DOHH2 (cell line): Measurements from ENCODE around the gene UBE2V1.
"Not testable (repeated sequence)": the region's sequence is repeated elsewhere in the genome, so short reads cannot be mapped to it uniquely, and the experiment has no call there.

Source experiments
- H3F3A ChIP-seq: fragments of 200-600 bp; sonication (generic), shearing (Covaris generic); 2 replicates; pipeline ENCODE4 v1.6.0; 2016; ENCODE audit warnings: antibody characterized with exemption, mild to moderate bottlenecking; ENCODE audit not compliant: control insufficient read depth, insufficient read depth
- H3K27ac ChIP-seq: fragments of 200-600 bp; sonication (generic); 2 replicates; pipeline ENCODE4 v1.5.1; 2014; ENCODE audit warnings: low read depth, mild to moderate bottlenecking, low read length, moderate library complexity
- H3K27me3 ChIP-seq: fragments of 200-600 bp; sonication (generic); 2 replicates; pipeline ENCODE4 v1.6.1; 2014; ENCODE audit warnings: mild to moderate bottlenecking, low read length, mixed read lengths; ENCODE audit not compliant: control insufficient read depth
- H3K36me3 ChIP-seq: fragments of 200-600 bp; sonication (generic); 2 replicates; pipeline ENCODE4 v1.6.1; 2014; ENCODE audit warnings: mild to moderate bottlenecking, low read length, moderate library complexity, mixed read lengths; ENCODE audit not compliant: control insufficient read depth
- H3K4me1 ChIP-seq: fragments of 200-600 bp; sonication (generic); 2 replicates; pipeline ENCODE4 v1.6.1; 2014; ENCODE audit warnings: mild to moderate bottlenecking, low read length, mixed read lengths; ENCODE audit not compliant: control insufficient read depth
- H3K4me2 ChIP-seq: fragments of 200-600 bp; sonication (generic); 2 replicates; pipeline ENCODE4 v1.6.0; 2014; ENCODE audit warnings: mild to moderate bottlenecking, low read length, moderate library complexity
- H3K4me3 ChIP-seq: fragments of 200-600 bp; sonication (generic); 2 replicates; pipeline ENCODE4 v1.5.1; 2014; ENCODE audit warnings: mild to moderate bottlenecking, low read length, mixed read lengths
- H3K79me2 ChIP-seq: fragments of 200-600 bp; sonication (generic); 2 replicates; pipeline ENCODE4 v1.6.1; 2014; ENCODE audit warnings: mild to moderate bottlenecking, low read length, mixed read lengths; ENCODE audit not compliant: control insufficient read depth
- H3K9me2 ChIP-seq: fragments of 200-600 bp; sonication (generic); replicated peaks from 2 replicates; pipeline ENCODE4 v1.6.1; 2014; ENCODE audit warnings: mild to moderate bottlenecking, low read length, mixed read lengths; ENCODE audit not compliant: control insufficient read depth
- H3K9me3 ChIP-seq: fragments of 200-600 bp; sonication (generic); 2 replicates; pipeline ENCODE4 v1.6.1; 2014; ENCODE audit warnings: antibody characterized with exemption, low read length, mixed read lengths; ENCODE audit not compliant: control insufficient read depth, insufficient read depth
- H4K20me1 ChIP-seq: fragments of 200-600 bp; sonication (generic); 2 replicates; pipeline ENCODE4 v1.6.0; 2014; ENCODE audit warnings: low read depth, mild to moderate bottlenecking, antibody characterized with exemption, low read length, moderate library complexity; ENCODE audit not compliant: control insufficient read depth, insufficient read depth
- CTCF ChIP-seq: fragments of 200-600 bp; sonication (generic); IDR thresholded peaks from one replicate; pipeline ENCODE4 v1.5.1; 2014; ENCODE audit warnings: antibody characterized with exemption, mild to moderate bottlenecking, low read depth, low read length; ENCODE audit not compliant: poor library complexity, severe bottlenecking
- EZH2phosphoT487 ChIP-seq: fragments of 200-600 bp; sonication (generic); IDR thresholded peaks from 2 replicates; pipeline ENCODE4 v1.6.1; 2017; ENCODE audit warnings: borderline replicate concordance, mild to moderate bottlenecking, antibody characterized with exemption, low read length, moderate library complexity, mixed read lengths

Gene UBE2V1

GRCh38 chr20:50066161-50066834 lies 46.7 kb downstream of the UBE2V1 start:
- H3K4me3 ChIP-seq: no peak overlapping the region
- no peaks in the 10 kb centered on the region for H3K79me2 ChIP-seq
- H3K9me3 ChIP-seq: no peaks in the 10 kb centered on the region
- no peaks in the 10 kb centered on the region for H3K27me3 ChIP-seq
- no peaks in the 10 kb centered on the region for H3F3A ChIP-seq
- no peaks in the 10 kb centered on the region for H4K20me1 ChIP-seq
- H3K9me2 ChIP-seq: no peaks in the 10 kb centered on the region
- peaks cover 4% of the 10 kb centered on the region for H3K4me1 ChIP-seq
- no peaks in the 10 kb centered on the region for H3K36me3 ChIP-seq
- H3K27ac ChIP-seq: no peak overlapping the region
- no peak overlapping the region for H3K4me2 ChIP-seq
- no peak for TF ChIP-seq CTCF
- no peak for TF ChIP-seq EZH2phosphoT487

- Histone ChIP-seq H4K20me1 (no peaks in the 10 kb centered on the region), H3K27me3 (no peaks in the 10 kb centered on the region), H3K4me3 (no peak overlapping the region), H3K36me3 (no peaks in the 10 kb centered on the region), H3K27ac (no peak overlapping the region), H3K4me2 (no peak overlapping the region), H3F3A (no peaks in the 10 kb centered on the region), H3K4me1 (no peaks in the 10 kb centered on the region), H3K9me3 (no peaks in the 10 kb centered on the region), H3K9me2 (no peaks in the 10 kb centered on the region), H3K79me2 (no peaks in the 10 kb centered on the region)
- no peak for TF ChIP-seq EZH2phosphoT487
- no peak for TF ChIP-seq CTCF
Measured at GRCh38 chr20:50065325-50065615, 47.7 kb downstream of the UBE2V1 start.

GRCh38 chr20:50063763-50064162 lies 49.2 kb downstream of the UBE2V1 start:
- H3K27ac ChIP-seq, H3K27me3 ChIP-seq, H3K36me3 ChIP-seq, H3K4me2 ChIP-seq, H4K20me1 ChIP-seq, H3K9me3 ChIP-seq, H3K4me1 ChIP-seq, H3K79me2 ChIP-seq, H3K4me3 ChIP-seq, H3K9me2 ChIP-seq, H3F3A ChIP-seq: not testable (repeated sequence)

- Histone ChIP-seq H3K36me3 (no peaks in the 10 kb centered on the region), H3K4me3 (no peak overlapping the region), H3K27me3 (no peaks in the 10 kb centered on the region), H4K20me1 (no peaks in the 10 kb centered on the region), H3K9me2 (no peaks in the 10 kb centered on the region), H3K27ac (no peak overlapping the region), H3K4me1 (no peaks in the 10 kb centered on the region), H3K9me3 (no peaks in the 10 kb centered on the region), H3K4me2 (no peak overlapping the region), H3F3A (no peaks in the 10 kb centered on the region), H3K79me2 (no peaks in the 10 kb centered on the region)
- TF ChIP-seq CTCF: no peak
- no peak for TF ChIP-seq EZH2phosphoT487
Measured at GRCh38 chr20:50062006-50062838, 50.7 kb downstream of the UBE2V1 start.
